ENCODE results near the gene TRIM66.

Gene TRIM66

DNA sequence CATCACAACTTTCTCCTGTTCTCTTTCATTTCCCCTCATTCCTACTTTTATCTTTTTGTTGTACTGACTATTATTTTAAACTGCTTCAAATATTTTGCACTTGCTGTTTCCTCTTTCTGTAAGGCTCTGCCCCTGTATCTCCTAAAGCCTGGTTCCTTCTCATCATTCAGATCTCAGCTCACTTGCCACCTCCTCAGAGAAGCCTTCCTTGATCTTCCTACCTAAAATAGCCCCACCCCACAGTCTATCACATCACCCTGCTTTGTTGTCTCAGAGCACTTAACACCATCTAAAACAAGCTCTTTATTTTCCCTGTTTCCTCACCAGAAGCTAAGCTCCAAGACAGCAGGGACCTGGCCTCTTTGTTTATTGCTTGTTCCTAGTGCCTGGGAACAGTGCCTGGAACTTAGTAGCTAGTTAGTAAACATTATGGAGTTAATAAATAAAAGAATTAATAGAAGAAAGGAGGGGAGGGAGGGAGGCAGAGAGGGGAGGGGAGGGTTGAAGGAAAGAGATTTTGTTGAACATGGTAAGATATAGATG is 85.9 kb downstream of the TRIM66 start:
- no peak for TF ChIP-seq TAF1 (IDR thresholded peaks at IDR 0.05; ENCODE audit: low read depth)
- no peak for TF ChIP-seq EP300 (IDR thresholded peaks at IDR 0.05; ENCODE audit: borderline replicate concordance)
- TF ChIP-seq EGR1 (IDR thresholded peaks at IDR 0.05), result no peak
- no peak for TF ChIP-seq RAD21 (IDR thresholded peaks at IDR 0.05; ENCODE audit: low read depth)
- TF ChIP-seq, protein P1, sequence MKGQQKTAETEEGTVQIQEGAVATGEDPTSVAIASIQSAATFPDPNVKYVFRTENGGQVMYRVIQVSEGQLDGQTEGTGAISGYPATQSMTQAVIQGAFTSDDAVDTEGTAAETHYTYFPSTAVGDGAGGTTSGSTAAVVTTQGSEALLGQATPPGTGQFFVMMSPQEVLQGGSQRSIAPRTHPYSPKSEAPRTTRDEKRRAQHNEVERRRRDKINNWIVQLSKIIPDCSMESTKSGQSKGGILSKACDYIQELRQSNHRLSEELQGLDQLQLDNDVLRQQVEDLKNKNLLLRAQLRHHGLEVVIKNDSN (IDR thresholded peaks at IDR 0.05), result no peak
- no peak for TF ChIP-seq CEBPB (IDR thresholded peaks at IDR 0.05)
- no peak for TF ChIP-seq TEAD4 (IDR thresholded peaks at IDR 0.05)
- TF ChIP-seq ZBTB7A (IDR thresholded peaks at IDR 0.05; ENCODE audit: low read depth), result no peak
- TF ChIP-seq NFIC (IDR thresholded peaks at IDR 0.05), result no peak

DNA sequence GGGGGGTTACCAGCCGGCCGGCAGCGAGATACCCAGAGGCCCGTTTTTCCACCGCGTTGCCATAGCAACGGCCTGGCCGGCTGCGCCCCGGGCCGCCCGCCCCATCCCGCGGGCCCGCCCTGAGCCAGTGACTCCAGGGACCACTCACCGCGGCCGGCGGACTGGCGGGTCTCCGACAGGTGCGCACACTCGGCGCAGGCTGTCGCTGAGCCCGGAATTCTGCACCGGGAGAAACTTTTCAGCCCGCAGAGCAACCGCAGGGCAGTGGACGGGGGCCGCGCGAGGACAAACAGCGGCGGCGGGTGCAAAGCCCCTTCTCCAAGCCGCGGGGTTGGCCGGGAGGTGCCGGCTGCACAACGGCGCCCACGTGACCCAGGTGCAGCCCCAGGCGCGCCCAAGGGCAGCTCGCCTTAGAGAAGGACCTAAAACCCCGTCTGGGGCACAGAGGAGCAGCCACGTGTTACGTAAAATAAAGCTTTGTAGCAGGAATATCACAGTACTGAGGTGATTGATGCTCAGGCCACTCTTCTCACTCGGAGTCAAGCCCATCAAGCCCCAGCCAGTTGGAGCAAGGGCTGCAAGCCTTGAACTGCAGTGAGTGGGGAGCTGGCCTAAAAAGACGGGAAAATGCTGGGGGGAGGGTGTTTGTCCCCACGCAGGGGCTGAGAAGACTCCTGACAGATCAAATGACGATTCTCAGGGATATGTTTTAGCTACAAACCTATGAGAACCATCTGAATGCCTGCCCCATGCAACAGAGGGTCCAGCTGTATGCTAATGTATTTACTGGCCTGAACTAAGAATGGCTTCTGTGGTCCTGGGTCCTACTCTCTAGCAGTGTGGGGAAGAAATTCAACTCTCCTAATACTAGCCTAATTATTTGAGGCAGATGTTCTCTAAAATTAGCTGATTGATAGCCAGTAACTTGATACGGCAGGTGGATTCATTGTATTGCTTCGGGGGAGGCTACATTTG is 88.2 kb downstream of the TRIM66 start, which contains the start of gene STK33:
Gene STK33, minus strand, starts transcription at position 294 of the 975 bp plus-strand sequence. CDS start 119,323 bp downstream, outside the sequence.
- TF ChIP-seq TAF1 (IDR thresholded peaks at IDR 0.05; ENCODE audit: low read depth) (peak; percentile 55; the same call in 1 of the 2 replicates), CEBPB (IDR thresholded peaks at IDR 0.05) (no peak), RAD21 (IDR thresholded peaks at IDR 0.05; ENCODE audit: low read depth) (no peak), TCF12 (IDR thresholded peaks at IDR 0.05; ENCODE audit: low read depth) (peak; percentile 27; the same call in 1 of the 2 replicates), ZBTB7A (IDR thresholded peaks at IDR 0.05; ENCODE audit: low read depth) (0 out of 2 replicates have a peak, but pooled peaks have one; percentile 43), YY1 (IDR thresholded peaks at IDR 0.05; ENCODE audit: low read depth) (no peak), TEAD4 (IDR thresholded peaks at IDR 0.05) (no peak), EP300 (IDR thresholded peaks at IDR 0.05; ENCODE audit: borderline replicate concordance) (no peak)
- TF ChIP-seq, protein P2, sequence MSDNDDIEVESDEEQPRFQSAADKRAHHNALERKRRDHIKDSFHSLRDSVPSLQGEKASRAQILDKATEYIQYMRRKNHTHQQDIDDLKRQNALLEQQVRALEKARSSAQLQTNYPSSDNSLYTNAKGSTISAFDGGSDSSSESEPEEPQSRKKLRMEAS (IDR thresholded peaks at IDR 0.05), result peak; percentile 79
- TF ChIP-seq, protein P1 (IDR thresholded peaks at IDR 0.05), result peak; percentile 96

DNA sequence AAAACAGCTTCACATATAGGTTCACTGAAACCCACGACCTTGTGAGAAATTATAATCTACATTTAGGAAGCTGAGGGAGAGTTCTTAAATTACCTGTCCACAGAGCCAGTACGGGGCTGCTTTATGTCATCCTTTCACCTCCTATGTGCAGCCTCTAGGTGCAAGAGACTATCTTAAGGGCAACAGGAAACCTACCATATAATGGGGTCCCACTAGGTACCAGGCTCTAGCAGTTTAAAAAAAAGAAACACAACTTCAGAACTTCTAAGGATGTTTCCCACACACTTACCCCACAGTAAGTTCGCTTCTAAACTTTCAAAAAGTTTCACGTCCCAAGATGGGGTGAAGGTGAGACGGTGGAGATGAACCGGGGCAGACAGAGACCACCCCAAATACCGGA is 89.0 kb downstream of the TRIM66 start:
- TF ChIP-seq RAD21 (IDR thresholded peaks at IDR 0.05; ENCODE audit: low read depth), result no peak
- no peak for TF ChIP-seq TAF1 (IDR thresholded peaks at IDR 0.05; ENCODE audit: low read depth)
- TF ChIP-seq EP300 (IDR thresholded peaks at IDR 0.05; ENCODE audit: borderline replicate concordance), result no peak
- no peak for TF ChIP-seq TEAD4 (IDR thresholded peaks at IDR 0.05)
- TF ChIP-seq, protein P2 (IDR thresholded peaks at IDR 0.05), result no peak
- TF ChIP-seq CEBPB (IDR thresholded peaks at IDR 0.05), result no peak
- TF ChIP-seq EGR1 (IDR thresholded peaks at IDR 0.05), result no peak
- TF ChIP-seq, protein P3, sequence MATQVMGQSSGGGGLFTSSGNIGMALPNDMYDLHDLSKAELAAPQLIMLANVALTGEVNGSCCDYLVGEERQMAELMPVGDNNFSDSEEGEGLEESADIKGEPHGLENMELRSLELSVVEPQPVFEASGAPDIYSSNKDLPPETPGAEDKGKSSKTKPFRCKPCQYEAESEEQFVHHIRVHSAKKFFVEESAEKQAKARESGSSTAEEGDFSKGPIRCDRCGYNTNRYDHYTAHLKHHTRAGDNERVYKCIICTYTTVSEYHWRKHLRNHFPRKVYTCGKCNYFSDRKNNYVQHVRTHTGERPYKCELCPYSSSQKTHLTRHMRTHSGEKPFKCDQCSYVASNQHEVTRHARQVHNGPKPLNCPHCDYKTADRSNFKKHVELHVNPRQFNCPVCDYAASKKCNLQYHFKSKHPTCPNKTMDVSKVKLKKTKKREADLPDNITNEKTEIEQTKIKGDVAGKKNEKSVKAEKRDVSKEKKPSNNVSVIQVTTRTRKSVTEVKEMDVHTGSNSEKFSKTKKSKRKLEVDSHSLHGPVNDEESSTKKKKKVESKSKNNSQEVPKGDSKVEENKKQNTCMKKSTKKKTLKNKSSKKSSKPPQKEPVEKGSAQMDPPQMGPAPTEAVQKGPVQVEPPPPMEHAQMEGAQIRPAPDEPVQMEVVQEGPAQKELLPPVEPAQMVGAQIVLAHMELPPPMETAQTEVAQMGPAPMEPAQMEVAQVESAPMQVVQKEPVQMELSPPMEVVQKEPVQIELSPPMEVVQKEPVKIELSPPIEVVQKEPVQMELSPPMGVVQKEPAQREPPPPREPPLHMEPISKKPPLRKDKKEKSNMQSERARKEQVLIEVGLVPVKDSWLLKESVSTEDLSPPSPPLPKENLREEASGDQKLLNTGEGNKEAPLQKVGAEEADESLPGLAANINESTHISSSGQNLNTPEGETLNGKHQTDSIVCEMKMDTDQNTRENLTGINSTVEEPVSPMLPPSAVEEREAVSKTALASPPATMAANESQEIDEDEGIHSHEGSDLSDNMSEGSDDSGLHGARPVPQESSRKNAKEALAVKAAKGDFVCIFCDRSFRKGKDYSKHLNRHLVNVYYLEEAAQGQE (IDR thresholded peaks at IDR 0.05; ENCODE audit: low read depth), result no peak
- TF ChIP-seq NFIC (IDR thresholded peaks at IDR 0.05), result no peak

DNA sequence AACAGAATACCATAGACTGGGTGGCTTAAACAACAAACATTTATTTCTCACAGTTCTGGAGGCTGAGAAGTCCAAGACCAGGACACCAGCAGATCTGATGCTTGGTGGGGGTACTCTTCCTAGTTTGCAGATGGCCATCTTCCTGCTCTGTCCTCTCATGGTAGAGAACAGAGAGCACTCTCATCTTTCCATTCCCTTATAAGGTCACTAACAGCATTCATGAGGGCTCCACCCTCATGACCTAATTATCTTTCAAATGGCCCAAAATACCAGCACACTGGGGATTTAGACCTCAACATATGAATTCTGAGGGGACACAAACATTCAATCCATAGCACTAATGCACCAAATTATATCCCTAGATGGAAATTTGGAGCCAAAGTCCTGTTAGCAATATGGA is 94.5 kb downstream of the TRIM66 start:
- TF ChIP-seq CREB1 (IDR thresholded peaks at IDR 0.05; ENCODE audit: low read depth) (no peak), TEAD4 (IDR thresholded peaks at IDR 0.05) (no peak), EP300 (IDR thresholded peaks at IDR 0.05; ENCODE audit: borderline replicate concordance) (no peak), CEBPB (IDR thresholded peaks at IDR 0.05) (no peak), FOXM1 (IDR thresholded peaks at IDR 0.05; ENCODE audit: borderline replicate concordance, low read depth) (no peak), TAF1 (IDR thresholded peaks at IDR 0.05; ENCODE audit: low read depth) (no peak), TCF12 (IDR thresholded peaks at IDR 0.05; ENCODE audit: low read depth) (no peak), RAD21 (IDR thresholded peaks at IDR 0.05; ENCODE audit: low read depth) (no peak), EGR1 (IDR thresholded peaks at IDR 0.05) (no peak), ZBTB7A (IDR thresholded peaks at IDR 0.05; ENCODE audit: low read depth) (no peak), YY1 (IDR thresholded peaks at IDR 0.05; ENCODE audit: low read depth) (no peak)
- TF ChIP-seq, protein P2 (IDR thresholded peaks at IDR 0.05), result no peak
- TF ChIP-seq, protein P3 (IDR thresholded peaks at IDR 0.05; ENCODE audit: low read depth), result no peak

DNA sequence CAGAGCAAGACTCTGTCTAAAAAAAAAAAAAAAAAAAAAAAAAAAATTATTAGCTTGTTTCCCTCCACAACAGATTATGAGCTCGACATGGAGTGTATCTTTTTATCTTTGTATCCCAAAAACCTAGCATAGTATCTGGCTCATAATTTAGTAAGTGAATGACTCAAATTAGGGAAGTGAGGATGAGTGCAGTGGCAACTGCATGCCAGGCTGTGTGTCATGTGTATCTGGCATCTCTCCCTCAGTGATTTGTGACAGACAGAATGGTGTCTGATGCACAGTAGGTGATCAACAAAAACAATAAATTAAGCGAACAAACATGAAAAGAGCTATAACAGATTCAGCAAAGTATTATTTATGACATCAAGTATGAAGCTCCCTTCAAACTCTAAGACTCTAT is 95.7 kb downstream of the TRIM66 start:
- TF ChIP-seq CEBPB (IDR thresholded peaks at IDR 0.05) (no peak), YY1 (IDR thresholded peaks at IDR 0.05; ENCODE audit: low read depth) (no peak), TEAD4 (IDR thresholded peaks at IDR 0.05) (no peak), CREB1 (IDR thresholded peaks at IDR 0.05; ENCODE audit: low read depth) (no peak), EGR1 (IDR thresholded peaks at IDR 0.05) (no peak), NFIC (IDR thresholded peaks at IDR 0.05) (no peak), ZBTB7A (IDR thresholded peaks at IDR 0.05; ENCODE audit: low read depth) (no peak), EP300 (IDR thresholded peaks at IDR 0.05; ENCODE audit: borderline replicate concordance) (no peak), FOXM1 (IDR thresholded peaks at IDR 0.05; ENCODE audit: borderline replicate concordance, low read depth) (no peak), RAD21 (IDR thresholded peaks at IDR 0.05; ENCODE audit: low read depth) (no peak), TCF12 (IDR thresholded peaks at IDR 0.05; ENCODE audit: low read depth) (no peak), TAF1 (IDR thresholded peaks at IDR 0.05; ENCODE audit: low read depth) (no peak)
- TF ChIP-seq, protein P1 (IDR thresholded peaks at IDR 0.05), result no peak
- TF ChIP-seq, protein P3 (IDR thresholded peaks at IDR 0.05; ENCODE audit: low read depth), result no peak
- TF ChIP-seq, protein P2 (IDR thresholded peaks at IDR 0.05), result no peak
